B cell (primary cell): Measurements from ENCODE around the gene ADCY1. TPM values are rescaled to one million over a fixed set of nuclear protein-coding genes. Genes with fewer than 3 reads are reported as not detected.

Experiments
- ATAC-seq: fragments of 200-7000 bp; cut with Tn5 transposase; one replicate; pipeline ENCODE4 v1.10.0; 2021; ENCODE audit warnings: low read depth, mild to moderate bottlenecking, moderate number of reproducible peaks, moderate library complexity
- CTCF ChIA-PET: fragments of 350-600 bp; sonication (Branson Sonifier 250); formaldehyde crosslinking; loops from one replicate; lab custom pipeline; 2021; ENCODE audit warnings: antibody characterized with exemption, inconsistent platforms; lab: Charles Lee
- POLR2A ChIA-PET: fragments of 350-600 bp; sonication (Branson Sonifier 250); formaldehyde crosslinking; loops from one replicate; lab custom pipeline; 2021; ENCODE audit warnings: antibody characterized with exemption; lab: Charles Lee
- DNase-seq: peaks from one replicate; pipeline ENCODE4 v3.0.0; 2013
- H2AFZ ChIP-seq: 2 replicates; pipeline ENCODE4 v1.6.1; 2012; ENCODE audit warnings: mild to moderate bottlenecking, low read depth, low read length; ENCODE audit not compliant: insufficient read depth, poor library complexity, severe bottlenecking
- H3K27ac ChIP-seq, 2 donors: 1 replicate in 1 of 2; 2 replicates in 1 of 2; pipeline ENCODE4 v1.5.1; 2012 to 2013; ENCODE audit warnings: low read length in 2 of 2, mild to moderate bottlenecking in 2 of 2, moderate library complexity in 1 of 2
- H3K27me3 ChIP-seq, 4 experiments: fragments of 200-600 bp in 1 of 4; sonication (generic) in 1 of 4; replicated peaks in 1 of 4; 1 replicate in 2 of 4; 2 replicates in 2 of 4; pipeline versions ENCODE4 v1.6.1 to v1.7.0; 2013 to 2016; ENCODE audit warnings: low read length in 3 of 4, mild to moderate bottlenecking in 2 of 4, mixed read lengths in 1 of 4, moderate library complexity in 1 of 4; ENCODE audit not compliant: insufficient read depth in 4 of 4, control insufficient read depth in 3 of 4; ENCODE audit errors: control extremely low read depth in 1 of 4
- H3K36me3 ChIP-seq, 2 experiments: replicated peaks in 1 of 2; 1 replicate in 1 of 2; 2 replicates in 1 of 2; pipeline versions ENCODE4 v1.6.1 to v1.7.1; 2013; ENCODE audit warnings: low read length in 1 of 2; ENCODE audit not compliant: insufficient read depth in 2 of 2, control insufficient read depth in 1 of 2; ENCODE audit errors: control extremely low read depth in 1 of 2, extremely low read depth in 1 of 2
- H3K4me1 ChIP-seq, 2 donors: fragments of 200-600 bp in 1 of 2; sonication (generic) in 1 of 2; 1 replicate in 1 of 2; 2 replicates in 1 of 2; pipeline versions ENCODE4 v1.5.1 to v1.6.1; 2013 to 2017; ENCODE audit warnings: low read length in 2 of 2; ENCODE audit not compliant: control insufficient read depth in 2 of 2, insufficient read depth in 2 of 2
- H3K4me2 ChIP-seq: replicated peaks from 2 replicates; pipeline ENCODE3; 2012; ENCODE audit warnings: mild to moderate bottlenecking, low read depth, low read length; ENCODE audit not compliant: poor library complexity, severe bottlenecking
- H3K4me3 ChIP-seq, 5 experiments: fragments of 200-600 bp in 1 of 5; sonication (generic) in 1 of 5; 1 replicate in 3 of 5; 2 replicates in 2 of 5; pipeline versions ENCODE4 v1.5.1 to v1.7.0; 2011 to 2016; ENCODE audit warnings: low read length in 4 of 5, mild to moderate bottlenecking in 4 of 5, low read depth in 2 of 5, control low read depth in 1 of 5, moderate library complexity in 1 of 5; ENCODE audit not compliant: insufficient read depth in 1 of 5; ENCODE audit errors: control extremely low read depth in 1 of 5, extremely low read depth in 1 of 5
- H3K79me2 ChIP-seq: fragments of 200-600 bp; sonication (generic); one replicate; pipeline ENCODE4 v1.6.0; 2016; ENCODE audit warnings: low read length; ENCODE audit not compliant: control insufficient read depth, insufficient read depth
- H3K9ac ChIP-seq: fragments of 200-600 bp; sonication (generic); 2 replicates; pipeline ENCODE4 v1.6.1; 2017; ENCODE audit warnings: mild to moderate bottlenecking, low read length, moderate library complexity
- H3K9me3 ChIP-seq, 3 donors: one replicate each; pipeline versions ENCODE4 v1.6.1 to v1.7.1; 2013; ENCODE audit warnings: low read length in 2 of 3; ENCODE audit not compliant: control insufficient read depth in 2 of 3, insufficient read depth in 1 of 3; ENCODE audit errors: control extremely low read depth in 1 of 3
- H4K20me1 ChIP-seq: 2 replicates; pipeline ENCODE4 v1.6.0; 2012; ENCODE audit warnings: mild to moderate bottlenecking, low read length; ENCODE audit not compliant: insufficient read depth, control insufficient read depth, poor library complexity, severe bottlenecking
- H3K27ac Mint-ChIP-seq: one replicate; pipeline ENCODE4 v1.8.0; 2021; ENCODE audit warnings: mixed read lengths
- H3K27me3 Mint-ChIP-seq: one replicate; pipeline ENCODE4 v1.8.0; 2021; ENCODE audit warnings: mixed read lengths
- H3K4me1 Mint-ChIP-seq: one replicate; pipeline ENCODE4 v1.8.0; 2021; ENCODE audit warnings: mixed read lengths
- H3K4me3 Mint-ChIP-seq: one replicate; pipeline ENCODE4 v1.8.0; 2021; ENCODE audit warnings: mixed read lengths
- H3K9me3 Mint-ChIP-seq: one replicate; pipeline ENCODE4 v1.8.0; 2022; ENCODE audit warnings: mixed read lengths; ENCODE audit not compliant: insufficient read depth
- EZH2 ChIP-seq: IDR thresholded peaks from 2 replicates; pipeline ENCODE4 v1.6.1; 2012; ENCODE audit warnings: borderline replicate concordance, low read depth, mild to moderate bottlenecking, moderate library complexity, low read length; ENCODE audit not compliant: insufficient read depth, poor library complexity, severe bottlenecking
- WGBS: methylation state at CpG from one replicate; pipeline ENCODE4 v1.1.5; 2013; ENCODE audit warnings: missing lambda C conversion rate; ENCODE audit not compliant: insufficient coverage; 5-methylcytosine and 5-hydroxymethylcytosine counted together
- intact Hi-C: fragments of 100-400 bp; cut with micrococcal nuclease; formaldehyde crosslinking; loops from one replicate; pipeline ENCODE4 v1.10.0; 2022
- polyA plus RNA-seq: library from polyadenylated mRNA; depleted of rRNA; stranded (reverse); fragments of >200 nt; gene quantifications from 2 replicates; pipeline ENCODE4 v1.2.3, GENCODE V29; 2012
- total RNA-seq, 2 donors: library from RNA; stranded (reverse); fragments of 120-200 nt in 1 of 2; gene quantifications; 1 replicate in 1 of 2; 2 replicates in 1 of 2; pipeline versions ENCODE4 v1.2.3 to v1.2.4, GENCODE V29; 2013 to 2022
- TF ChIP-seq, protein P1 (sequence below): fragments of 200-600 bp; IDR thresholded peaks from one replicate; pipeline ENCODE4 v1.8.0; 2022; ENCODE audit warnings: antibody characterized with exemption, mild to moderate bottlenecking

The ADCY1 gene
- total and polyA plus RNA-seq, 2 donors (not counting 1 experiment from before 2014, with no cell fraction given), result 0.05 to 0.12 TPM

- H3K4me1 ChIP-seq, result no peaks in the 10 kb centered on the region
- no peak overlapping the region for H3K27ac ChIP-seq
- no peaks in the 10 kb centered on the region for H3K27me3 Mint-ChIP-seq
- TF ChIP-seq, protein P1, sequence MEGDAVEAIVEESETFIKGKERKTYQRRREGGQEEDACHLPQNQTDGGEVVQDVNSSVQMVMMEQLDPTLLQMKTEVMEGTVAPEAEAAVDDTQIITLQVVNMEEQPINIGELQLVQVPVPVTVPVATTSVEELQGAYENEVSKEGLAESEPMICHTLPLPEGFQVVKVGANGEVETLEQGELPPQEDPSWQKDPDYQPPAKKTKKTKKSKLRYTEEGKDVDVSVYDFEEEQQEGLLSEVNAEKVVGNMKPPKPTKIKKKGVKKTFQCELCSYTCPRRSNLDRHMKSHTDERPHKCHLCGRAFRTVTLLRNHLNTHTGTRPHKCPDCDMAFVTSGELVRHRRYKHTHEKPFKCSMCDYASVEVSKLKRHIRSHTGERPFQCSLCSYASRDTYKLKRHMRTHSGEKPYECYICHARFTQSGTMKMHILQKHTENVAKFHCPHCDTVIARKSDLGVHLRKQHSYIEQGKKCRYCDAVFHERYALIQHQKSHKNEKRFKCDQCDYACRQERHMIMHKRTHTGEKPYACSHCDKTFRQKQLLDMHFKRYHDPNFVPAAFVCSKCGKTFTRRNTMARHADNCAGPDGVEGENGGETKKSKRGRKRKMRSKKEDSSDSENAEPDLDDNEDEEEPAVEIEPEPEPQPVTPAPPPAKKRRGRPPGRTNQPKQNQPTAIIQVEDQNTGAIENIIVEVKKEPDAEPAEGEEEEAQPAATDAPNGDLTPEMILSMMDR, result no peak
- TF ChIP-seq EZH2, result no peak
- no peaks in the 10 kb centered on the region for H3K9me3 ChIP-seq
- 87% methylated on average over 23 of the region's 23 CpGs for WGBS
- ChIA-PET POLR2A (no interaction called here), CTCF (no interaction called here)
- H3K4me2 ChIP-seq, result no peak overlapping the region
- DNase-seq (no peak), ATAC-seq (no peak)
- intact Hi-C loops, result no loop called here
- H4K20me1 ChIP-seq, result no peaks in the 10 kb centered on the region
- H3K9me3 Mint-ChIP-seq, result no peaks in the 10 kb centered on the region
- no peak overlapping the region for H3K27ac Mint-ChIP-seq
- H3K4me3 Mint-ChIP-seq, result no peak overlapping the region
- H3K36me3 ChIP-seq, result no peaks in the 10 kb centered on the region
- no peaks in the 10 kb centered on the region for H3K4me1 Mint-ChIP-seq
- no peaks in the 10 kb centered on the region for H3K79me2 ChIP-seq
- no peak overlapping the region for H2AFZ ChIP-seq
- H3K4me3 ChIP-seq, result no peak overlapping the region
- H3K27me3 ChIP-seq, result no peaks in the 10 kb centered on the region
- no peak overlapping the region for H3K9ac ChIP-seq
These were observed 139.7 kb downstream of the ADCY1 start for GRCh38 chr7:45713669-45714520.

GRCh38 chr7:45714521-45714820, 140.3 kb downstream of the ADCY1 start:
- no peak for DNase-seq
- TF ChIP-seq EZH2, result no peak
- TF ChIP-seq, protein P1, result no peak
- no peak overlapping the region for H3K4me3 ChIP-seq
- H3K4me2 ChIP-seq, result no peak overlapping the region
- POLR2A ChIA-PET, result no interaction called here
- no peak overlapping the region for H3K9ac ChIP-seq
- no peak overlapping the region for H3K4me3 Mint-ChIP-seq
- H3K27ac ChIP-seq, result no peak overlapping the region
- intact Hi-C loops, result no loop called here
- CTCF ChIA-PET, result no interaction called here
- no peaks in the 10 kb centered on the region for H3K9me3 Mint-ChIP-seq
- H3K79me2 ChIP-seq, result no peaks in the 10 kb centered on the region
- no peaks in the 10 kb centered on the region for H4K20me1 ChIP-seq
- no peak overlapping the region for H2AFZ ChIP-seq
- H3K4me1 ChIP-seq, result no peaks in the 10 kb centered on the region
- no peaks in the 10 kb centered on the region for H3K4me1 Mint-ChIP-seq
- H3K27me3 Mint-ChIP-seq, result no peaks in the 10 kb centered on the region
- H3K36me3 ChIP-seq, result no peaks in the 10 kb centered on the region
- H3K9me3 ChIP-seq, result no peaks in the 10 kb centered on the region
- no peak overlapping the region for H3K27ac Mint-ChIP-seq
- H3K27me3 ChIP-seq, result no peaks in the 10 kb centered on the region
- ATAC-seq, result no peak
- 69% methylated on average over 4 of the region's 4 CpGs for WGBS
